Effector CD4-positive, alpha-beta T cell (primary cell): ENCODE results near the gene DSCAM.
"Not testable (repeated sequence)": the region's sequence is repeated elsewhere in the genome, so short reads cannot be mapped to it uniquely, and the experiment has no call there.

Source experiments
- DNase-seq: peaks from one replicate; pipeline ENCODE4 v3.0.0-alpha.2; 2020

DSCAM gene

DNA sequence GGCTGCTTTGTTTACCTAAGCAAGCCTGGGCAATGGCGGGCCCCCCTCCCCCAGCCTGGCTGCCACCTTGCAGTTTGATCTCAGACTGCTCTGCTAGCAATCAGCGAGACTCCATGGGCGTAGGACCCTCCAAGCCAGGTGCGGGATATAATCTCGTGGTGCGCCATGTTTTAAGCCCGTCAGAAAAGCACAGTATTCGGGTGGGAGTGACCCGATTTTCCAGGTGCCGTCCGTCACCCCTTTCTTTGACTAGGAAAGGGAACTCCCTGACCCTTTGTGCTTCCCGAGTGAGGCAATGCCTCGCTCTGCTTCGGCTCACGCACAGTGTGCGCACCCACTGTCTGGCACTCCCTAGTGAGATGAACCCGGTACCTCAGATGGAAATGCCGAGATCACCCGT, 818.6 kb downstream of the DSCAM start:
- DNase-seq: not testable (repeated sequence)

DNA sequence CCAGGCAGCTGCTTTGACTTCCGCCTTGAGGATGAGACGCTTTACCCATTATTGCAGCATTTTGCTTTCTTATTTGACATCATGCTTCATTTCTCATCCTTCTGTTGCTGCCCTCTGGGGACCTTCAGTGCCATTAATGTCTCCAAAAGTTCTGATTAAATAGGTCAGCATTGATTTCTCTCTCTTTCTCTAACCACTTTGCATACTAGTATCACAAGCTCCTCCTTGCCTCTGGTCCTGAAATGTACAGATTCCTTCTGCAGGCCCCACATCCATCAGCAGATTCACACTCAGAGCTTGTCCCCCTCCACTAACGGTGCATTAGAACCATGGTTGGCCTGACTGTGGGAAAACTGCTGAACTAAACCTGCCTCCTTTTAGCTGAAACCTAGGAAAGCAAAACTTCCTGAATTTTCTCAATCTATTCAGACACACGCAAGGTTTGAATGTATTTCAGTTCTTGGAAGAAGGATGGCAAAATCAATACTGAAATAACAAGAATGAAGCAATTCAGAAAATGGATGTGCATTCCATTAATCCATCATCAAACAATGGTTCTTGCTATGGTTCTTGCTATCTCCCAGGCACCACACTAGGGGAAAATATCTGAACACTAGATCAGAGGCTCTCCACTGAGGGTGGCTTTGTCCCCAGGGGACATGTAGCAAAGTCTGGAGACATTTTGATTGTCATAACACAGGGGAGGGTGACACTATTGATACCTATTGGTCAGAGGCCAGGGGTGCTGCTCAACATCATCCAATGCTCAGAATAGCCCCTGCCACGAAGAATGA, 825.2 kb downstream of the DSCAM start:
- DNase-seq: no peak

DNA sequence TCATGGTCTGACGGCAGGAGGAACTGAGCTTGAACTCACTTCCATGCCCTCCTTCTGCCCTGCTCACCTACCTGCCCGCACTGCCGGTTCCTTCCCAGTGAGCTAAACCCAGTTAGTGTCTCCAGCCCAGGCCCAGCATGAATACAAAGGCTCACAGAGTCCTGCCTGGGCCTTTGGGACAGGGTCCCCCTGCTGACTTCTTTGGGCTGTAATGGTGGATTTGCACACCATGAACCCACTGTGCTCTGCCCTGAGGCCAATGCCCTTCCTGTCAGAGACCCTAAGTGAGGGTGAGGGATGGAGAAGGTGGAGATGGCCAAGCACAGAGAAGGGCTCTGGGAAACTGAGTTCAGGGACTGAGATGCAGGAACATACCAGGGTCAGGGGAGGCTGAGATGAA, 826.3 kb downstream of the DSCAM start:
- DNase-seq: no peak

DNA sequence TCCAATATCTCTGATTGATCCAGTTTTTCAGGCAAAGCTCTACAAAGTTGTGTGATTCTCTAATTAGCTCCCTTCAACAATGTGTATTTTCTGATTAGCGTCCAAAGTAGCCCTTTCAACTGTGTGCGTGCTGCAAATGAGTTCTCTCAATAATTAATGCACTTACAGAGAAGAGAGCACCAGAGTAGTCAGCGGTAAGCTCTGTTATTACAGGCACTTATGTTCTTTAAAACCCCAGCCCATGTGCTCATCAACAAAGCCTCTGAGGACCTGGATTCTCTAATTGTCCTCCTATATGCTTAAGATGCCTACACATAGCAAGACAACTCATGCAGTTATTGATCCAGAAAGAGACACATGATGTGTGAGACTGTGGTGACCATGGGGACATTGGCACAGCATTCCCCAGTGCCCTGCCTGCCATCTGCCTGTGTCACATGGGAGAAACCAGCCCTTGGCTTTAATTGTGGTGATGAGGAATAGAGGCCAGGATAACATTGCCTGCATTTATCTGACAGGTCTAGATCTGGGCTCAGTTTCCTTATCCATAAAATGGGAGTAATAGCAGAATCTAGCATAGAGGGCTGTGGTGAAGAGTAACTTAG, 828.0 kb downstream of the DSCAM start:
- no peak for DNase-seq

DNA sequence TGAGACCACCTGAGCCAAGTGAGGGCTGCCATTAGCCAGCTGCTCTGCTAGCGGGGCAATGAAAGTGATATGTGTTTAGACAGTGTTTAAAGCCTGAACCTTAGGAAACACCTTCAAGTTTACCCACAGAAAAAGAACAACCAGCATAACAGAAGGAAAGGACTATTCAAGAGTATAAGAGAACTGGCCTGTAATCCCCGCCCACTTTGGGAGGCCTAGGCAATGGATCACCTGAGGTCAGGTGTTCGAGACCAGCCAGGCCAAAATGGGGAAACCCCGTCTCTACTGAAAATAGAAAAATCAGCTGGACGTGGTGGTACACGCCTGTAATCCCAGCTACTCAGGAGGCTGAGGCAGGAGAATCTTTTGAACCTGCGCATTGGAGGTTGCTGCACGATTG, 830.3 kb downstream of the DSCAM start:
- no peak for DNase-seq

DNA sequence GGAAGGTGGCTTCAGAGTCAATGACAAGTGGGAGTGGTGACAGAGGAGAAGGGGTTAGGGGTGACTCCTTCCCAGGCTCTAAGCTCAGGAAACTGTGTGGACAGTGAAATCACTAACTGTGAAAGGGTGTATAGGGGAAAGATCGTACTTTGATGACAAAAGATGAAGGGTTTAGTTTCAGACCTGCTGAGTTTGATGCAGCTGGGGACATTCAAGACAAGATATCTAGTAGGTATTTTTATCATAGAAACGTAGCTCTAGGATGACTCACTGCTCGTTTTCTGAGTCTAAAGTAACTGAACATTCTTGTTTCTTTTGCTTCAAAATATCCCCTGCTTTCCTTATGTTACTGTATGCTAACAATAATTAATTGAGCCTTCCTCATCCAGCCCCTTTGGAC, 830.7 kb downstream of the DSCAM start:
- DNase-seq: no peak

DNA sequence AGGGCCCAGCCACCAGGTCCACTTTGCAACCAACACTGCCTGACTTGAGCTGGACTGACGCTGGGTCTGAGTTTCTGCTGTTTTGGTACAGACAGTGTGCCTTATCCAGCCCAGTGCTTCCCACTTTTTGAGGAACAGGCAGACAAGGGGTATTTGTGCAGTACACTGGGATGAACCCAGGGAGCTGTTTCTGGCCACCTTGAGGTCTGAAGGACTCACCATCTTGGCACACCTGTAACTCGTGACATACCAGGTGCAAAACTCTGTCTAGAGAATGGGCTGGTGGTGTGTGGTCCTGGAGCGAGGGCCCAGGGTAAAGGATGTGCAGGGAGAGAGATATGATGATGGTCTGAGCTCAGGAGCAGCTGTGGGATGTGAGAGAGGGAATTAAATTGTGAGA, 831.1 kb downstream of the DSCAM start:
- no peak for DNase-seq

DNA sequence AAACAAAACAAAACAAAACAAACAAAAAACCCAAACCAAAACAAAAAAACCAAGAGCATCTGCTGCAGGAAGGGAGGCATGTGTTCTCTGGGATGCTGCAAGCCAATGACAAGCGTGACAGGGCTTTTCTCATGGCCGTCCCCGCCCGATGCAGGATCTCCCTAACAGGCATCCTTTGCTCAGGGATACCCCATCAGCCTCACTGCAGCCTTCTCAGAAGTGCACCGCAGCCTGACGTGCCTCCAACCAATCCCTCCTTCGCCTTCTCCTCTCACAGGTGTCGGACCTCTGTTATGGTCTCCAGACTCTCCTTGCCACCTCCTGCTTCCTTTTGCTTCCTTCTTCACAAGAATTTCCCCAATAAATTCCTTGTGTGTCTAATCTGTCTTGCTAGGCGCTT, 832.6 kb downstream of the DSCAM start:
- no peak for DNase-seq

DNA sequence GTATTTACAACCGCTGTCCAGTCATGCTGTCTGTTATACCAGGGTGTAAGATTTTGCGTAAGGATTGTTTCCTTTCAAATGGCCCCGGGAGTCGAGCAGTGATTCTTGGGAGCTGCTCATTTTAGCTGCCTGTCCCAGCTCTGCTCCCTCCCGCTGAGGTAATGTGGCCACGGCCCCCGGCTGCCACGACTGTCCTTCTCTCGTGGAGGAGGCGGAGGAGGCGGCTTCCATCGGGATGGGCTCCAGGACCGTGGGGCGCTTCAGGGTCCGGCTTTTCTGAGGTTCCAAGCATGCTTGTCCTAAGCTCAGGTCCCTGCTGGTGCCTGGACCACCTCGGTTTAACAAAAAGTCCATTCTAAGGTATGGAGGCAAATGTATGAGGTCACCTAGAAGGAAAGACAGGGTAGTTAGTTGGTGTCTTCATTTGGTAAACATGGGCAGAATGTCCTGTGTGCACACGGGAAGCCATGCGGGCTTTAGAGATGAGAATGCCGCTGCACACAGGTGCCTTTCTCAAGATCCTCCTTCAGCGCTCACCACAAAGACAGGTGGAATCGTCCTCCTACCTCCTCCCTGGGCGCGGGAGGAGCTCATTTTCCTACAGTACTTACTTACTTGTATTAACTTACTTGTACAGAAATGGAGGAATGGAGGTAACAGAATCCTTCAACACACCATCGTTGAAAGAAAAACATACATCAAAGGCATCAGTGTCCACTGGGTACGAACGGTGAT, 833.8 kb downstream of the DSCAM start:
- no peak for DNase-seq

DNA sequence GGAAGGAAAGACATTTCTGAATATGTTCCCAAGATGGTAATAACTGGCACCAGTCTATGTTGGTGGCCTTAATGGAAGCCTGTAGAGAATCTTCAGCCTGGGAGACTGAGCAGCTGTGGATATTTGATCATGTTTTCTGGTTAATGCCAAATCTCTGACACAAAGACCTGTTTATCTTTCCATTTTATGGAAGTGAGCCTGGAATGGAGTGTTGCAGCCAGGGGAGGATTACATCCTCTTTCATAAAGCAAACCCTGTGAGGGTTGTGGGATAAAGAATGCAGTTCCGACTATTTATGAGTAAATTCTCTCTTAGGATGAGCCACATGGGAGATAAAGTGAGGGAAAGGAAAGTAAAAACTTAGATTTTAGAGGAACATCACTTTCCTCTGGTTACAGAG, 835.6 kb downstream of the DSCAM start:
- DNase-seq: no peak

DNA sequence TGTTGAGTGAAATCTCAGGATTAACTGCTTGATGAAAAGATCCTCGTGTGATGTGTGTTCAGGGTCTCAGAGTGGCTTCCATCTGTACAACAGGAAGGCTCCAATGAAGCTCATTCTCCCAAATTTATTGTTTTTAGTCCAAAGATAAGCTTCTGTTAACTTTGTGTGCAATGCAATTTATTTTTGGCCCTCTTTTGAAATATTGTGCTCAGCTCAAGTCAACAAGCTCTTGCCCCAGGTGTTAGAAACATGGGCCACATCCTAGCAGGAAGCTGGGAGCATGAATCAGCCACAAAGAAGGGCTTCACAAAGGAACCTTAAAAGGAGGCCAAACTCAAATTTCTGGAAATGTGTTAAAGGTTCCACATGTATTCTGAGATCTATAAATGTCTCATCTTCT, 844.0 kb downstream of the DSCAM start:
- no peak for DNase-seq

DNA sequence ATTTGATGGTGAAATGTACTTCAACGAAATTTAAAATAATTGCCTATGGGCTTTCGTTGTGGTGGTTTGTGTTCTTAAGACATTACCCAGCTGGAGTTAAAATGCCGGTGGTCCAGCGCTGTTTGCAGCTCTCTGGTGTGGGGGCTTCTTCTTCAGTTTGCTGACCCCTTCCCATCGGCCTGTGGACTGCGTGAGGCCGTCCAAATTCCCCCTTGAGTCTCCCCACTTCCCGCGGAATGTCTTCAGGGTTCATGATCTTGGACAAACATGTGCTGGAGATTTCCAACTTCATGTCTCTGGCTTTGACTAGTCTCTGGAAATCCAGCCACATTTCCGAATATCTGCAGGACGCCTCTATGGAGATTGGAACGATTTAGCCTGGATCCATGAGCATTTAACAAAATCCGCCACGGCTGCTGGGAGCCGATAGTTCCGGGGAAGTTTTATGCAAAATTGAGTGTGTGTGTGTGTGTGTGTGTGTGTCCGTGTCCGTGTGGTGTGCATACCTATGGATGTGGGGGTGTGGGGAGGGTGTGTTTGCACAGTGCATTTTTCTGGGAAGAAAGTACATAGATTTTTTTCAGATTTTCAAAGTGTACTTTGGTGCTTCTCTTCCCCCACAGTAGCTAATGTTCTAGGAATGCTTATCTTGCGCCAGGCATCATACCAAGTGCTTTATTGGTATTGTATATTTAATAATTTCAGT, 862.5 kb downstream of the DSCAM start:
- no peak for DNase-seq

DNA sequence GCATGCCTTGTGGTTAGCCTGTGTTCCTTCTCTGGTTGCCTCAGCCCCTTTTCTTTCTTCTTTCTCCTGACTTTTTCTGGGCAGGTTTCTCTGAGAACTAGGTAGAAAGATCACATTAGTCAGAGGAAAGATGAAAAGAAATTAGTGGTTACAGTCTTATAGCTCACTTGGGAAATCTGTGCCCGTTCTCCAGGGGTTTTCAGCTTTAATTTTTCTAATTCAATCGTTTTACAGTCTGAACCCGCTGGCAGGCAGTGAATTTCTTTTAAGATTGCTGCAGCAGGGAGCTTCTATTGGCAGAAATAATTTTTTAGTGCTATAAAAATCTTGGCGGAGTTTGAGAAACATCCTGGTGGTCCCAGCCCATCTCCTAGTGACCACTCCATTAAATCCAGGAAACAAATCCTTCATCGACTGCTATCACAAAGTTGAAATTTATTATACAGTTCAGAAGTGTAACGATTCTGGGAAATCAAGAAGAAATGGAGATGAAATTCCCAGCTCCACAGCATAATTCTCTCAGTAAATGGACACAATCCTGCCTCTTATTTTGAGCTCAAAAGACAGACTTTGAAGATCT, 866.6 kb downstream of the DSCAM start:
- DNase-seq: no peak

DNA sequence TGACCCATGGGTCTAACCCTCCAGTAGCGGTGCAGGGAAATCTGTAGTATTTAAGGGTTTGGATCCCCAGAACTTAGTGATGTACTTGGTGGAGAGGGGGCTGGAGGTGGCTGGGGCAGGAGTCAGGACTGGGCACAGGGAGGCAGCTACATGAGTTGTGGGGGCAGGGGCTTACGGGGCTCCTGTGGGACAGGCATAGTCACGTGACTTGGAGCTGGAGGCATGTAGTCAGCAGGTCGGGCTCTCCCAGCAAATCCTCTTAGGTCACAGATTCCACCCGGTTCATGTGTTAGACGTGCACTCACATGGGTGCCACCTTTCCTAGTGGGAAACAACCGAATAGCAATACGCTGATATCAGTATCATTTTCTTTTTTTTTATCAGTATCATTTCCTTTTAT, 867.6 kb downstream of the DSCAM start:
- no peak for DNase-seq

DNA sequence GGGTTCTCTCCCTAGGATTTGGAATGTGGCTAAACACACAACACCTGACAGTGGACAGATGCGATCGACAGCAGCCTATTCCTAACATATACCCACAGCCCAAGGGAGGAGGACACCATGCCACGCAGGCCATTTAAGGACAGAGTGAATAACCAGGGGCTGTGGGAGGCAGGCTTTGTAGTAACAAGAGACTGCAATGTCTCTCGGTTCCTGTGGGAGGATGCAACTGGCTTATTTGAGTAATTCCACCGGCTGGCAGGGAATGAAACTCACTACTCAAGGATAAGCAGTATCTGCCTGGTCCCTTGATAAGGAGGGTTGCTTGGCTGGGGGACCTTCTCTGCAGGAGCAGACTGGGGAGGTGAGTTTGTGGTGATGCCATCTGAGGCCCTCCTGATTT, 870.2 kb downstream of the DSCAM start:
- no peak for DNase-seq

DNA sequence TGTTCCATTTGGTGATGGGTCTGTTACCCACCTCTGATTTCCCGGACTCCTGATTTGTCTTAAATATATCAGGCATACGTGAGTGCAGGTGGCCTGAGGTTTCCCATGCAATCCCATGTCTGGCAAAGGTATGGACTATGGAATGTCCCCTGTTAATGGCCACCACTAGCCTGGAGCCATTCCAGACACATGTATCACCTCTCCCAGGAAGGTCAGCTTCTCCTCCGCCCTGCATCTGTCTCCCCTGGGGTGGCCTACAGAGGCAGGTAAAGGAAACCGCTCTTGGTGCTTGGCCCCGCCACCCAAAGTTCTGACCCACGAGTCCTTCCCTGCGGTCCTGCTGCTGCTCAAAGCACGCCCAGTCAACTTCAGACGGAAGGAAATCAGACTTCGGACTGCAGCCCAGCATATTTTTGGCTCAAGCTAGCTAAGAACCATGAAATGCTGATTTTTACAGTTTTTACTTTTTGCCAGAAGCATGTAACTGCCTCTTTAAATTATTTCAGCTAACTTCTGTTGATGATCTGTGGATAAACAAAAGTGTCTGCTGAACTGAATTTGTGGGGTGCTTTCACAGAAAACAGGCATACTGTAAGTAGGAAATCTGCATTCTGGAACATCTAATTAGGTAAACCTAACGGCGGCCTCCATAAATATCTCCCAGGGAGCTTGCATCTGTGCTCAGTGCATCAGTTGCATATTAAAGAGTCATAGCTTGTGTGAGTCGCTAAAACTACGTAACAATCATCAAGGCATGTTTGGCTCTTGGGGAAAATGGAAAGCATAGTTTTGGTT, 873.8 kb downstream of the DSCAM start:
- DNase-seq: no peak

DNA sequence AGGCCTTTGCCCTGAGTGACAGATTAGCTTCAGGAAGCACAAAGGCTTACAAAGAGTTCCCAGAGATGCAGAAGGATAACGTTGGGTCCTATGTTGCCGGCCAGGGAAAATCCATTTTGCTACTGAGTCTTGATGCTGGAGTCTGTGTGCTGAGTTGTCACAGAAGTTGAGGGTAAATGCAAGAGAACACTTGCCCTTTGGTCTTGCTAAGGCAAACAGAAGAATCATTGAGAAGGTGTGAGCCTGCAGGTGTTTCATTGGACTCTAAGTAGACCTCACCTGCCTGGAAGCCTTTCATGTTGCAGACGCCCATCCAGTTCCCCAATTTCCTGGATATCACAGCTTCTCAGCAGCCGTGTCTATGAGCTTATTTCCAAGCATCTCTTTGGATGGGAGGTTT, 874.5 kb downstream of the DSCAM start:
- DNase-seq: no peak

DNA sequence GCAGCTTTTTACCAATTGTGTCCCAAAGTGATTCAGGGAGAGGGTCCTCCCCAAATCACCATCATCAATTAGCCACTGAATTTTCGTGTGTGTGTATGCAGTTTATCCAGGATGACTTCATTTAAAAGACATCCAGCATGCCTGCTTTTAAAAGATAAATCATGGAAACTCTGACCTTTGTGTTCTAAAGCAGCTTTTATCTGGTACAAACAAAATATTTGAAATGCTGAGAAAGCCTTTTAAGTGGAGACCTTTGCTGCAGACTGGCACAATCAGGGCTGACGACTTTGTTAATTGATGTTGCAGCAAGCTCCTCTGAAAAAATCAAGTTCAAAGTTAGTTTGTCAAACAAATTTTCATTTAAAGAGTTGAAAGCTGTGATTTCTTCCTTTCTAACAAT, 875.0 kb downstream of the DSCAM start:
- DNase-seq: no peak

DNA sequence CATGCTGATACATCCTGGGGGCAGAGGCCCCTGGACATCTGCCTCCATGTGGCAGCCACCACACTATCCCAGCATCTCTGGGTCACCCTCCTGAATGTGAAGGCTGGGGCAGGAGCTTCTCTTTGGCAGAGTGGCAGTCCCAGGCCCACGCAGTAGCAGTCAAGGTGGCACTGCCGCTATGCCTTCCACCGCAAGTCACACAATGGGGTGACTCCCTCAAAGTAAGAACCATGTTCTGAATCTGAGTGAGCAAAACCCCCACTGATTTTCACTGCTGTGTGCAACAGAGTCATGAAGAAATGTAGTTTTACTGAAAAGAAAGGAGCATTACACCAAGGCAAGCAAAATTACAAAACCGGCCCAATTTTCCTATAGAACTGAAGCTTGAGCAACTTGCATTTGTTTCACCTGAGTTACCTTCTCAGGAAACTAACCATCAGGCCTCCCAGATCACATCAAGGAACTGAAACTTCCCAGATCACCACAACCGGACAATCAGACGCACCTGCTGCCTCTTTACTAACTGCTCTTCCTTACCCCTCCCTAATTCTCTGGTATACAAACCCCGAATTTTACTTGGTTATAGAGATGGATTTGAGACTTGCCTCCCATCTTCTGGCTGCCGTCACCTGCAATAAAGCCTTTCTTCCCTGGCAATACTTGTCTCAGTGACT, 877.1 kb downstream of the DSCAM start:
- DNase-seq: no peak

DNA sequence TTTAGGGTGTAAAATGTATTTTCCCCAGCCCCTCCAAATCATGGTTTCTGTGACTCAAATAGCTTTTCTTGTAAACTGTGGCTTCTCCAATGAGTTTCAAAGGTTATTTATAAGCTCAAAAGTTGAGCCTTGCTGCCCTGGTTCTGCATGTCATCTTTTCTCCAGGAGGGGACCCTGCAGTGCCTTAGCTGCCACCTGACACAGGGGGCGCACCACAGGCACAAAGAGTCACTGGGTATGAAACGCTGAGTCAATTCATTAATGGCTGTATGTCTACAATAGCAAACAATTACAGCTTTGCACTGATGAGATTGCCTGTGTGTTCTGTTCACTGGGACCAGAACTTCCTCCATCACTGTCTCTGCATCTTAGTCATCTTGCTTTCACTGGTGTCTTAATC, 878.9 kb downstream of the DSCAM start:
- DNase-seq: no peak

DNA sequence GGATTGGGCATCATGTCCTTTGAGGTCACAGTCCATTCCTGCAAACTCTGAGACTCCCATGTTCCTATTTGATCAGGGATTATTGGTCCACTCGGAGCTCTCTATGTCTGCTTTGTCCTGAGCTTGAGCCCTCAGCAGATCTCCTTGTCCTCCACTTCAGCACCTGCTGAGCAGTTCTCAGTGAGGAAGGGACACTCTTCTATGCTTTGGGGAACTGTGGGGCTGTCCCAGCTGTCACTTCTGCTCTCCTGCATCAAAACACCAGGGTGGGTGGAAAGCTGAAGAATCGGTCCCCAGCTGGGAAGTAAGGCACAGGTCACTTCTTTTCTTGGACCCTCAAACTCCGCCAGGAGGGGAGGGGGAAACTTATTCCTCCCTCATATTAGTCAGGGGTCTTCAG, 880.2 kb downstream of the DSCAM start:
- DNase-seq: no peak

DNA sequence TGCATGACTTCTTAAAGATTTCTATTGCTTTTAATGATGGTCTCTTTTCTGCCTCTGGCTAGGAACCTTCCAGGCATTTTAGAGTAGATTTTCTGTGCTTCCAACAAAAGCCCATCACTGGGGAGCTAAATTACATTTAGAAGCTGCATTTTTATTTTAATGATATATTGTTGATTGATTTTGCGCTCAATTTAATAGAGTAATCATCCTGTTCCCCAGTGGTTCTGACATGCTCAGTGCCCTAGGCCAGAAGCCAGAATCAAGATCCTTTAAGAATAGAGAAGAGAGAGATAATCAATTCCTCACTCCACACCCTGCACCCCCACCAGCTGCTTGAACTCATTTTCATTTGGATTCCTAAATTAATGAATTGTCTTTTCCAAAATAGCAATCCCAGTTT, 881.9 kb downstream of the DSCAM start:
- no peak for DNase-seq
